ENCODE measurements around the gene CERT1. TPM values are rescaled to one million over a fixed set of nuclear protein-coding genes. Genes with fewer than 3 reads are reported as not detected.

CERT1 gene
- total RNA-seq, 1 experiment from 2014 or later, result 50.2 TPM

- no peaks in the 10 kb centered on the region; the same call in 1 of the 2 replicates for H3K4me1 ChIP-seq (ENCODE audit: insufficient read depth, low read length)
- no peak overlapping the region for H4K5ac ChIP-seq (ENCODE audit: insufficient read length, low read depth, low read length)
- H3K9me3 ChIP-seq (ENCODE audit: control insufficient read depth, low read depth, low read length), result no peaks in the 10 kb centered on the region
- no peak overlapping the region for H3K14ac ChIP-seq (ENCODE audit: insufficient read depth, low read length)
- H2AK5ac ChIP-seq (ENCODE audit: insufficient read length, low read length), result no peak overlapping the region
- H3K18ac ChIP-seq (ENCODE audit: insufficient read length, low read depth, low read length), result no peak overlapping the region
- DNase-seq, result no peak
- no peak overlapping the region for H3K4ac ChIP-seq (ENCODE audit: low read depth, low read length)
- no peak overlapping the region for H3T11ph ChIP-seq (ENCODE audit: low read length)
- no peak overlapping the region for H3K4me2 ChIP-seq (ENCODE audit: insufficient read depth, insufficient read length, low read length)
- H3K27me3 ChIP-seq (ENCODE audit: insufficient read depth, low read length), result no peaks in the 10 kb centered on the region
- no peak overlapping the region for H3K23ac ChIP-seq (ENCODE audit: insufficient read length, low read depth, low read length)
- no peak overlapping the region for H3K27ac Mint-ChIP-seq
- H3K36me3 Mint-ChIP-seq (ENCODE audit: insufficient read depth in 1 of 3, low read depth in 3 of 3), result peaks cover 0 to 30% (median 20%) of the 10 kb centered on the region in 3 experiments; a peak in 6 of 7 replicates
- no peak overlapping the region for H3K56ac ChIP-seq (ENCODE audit: insufficient read length, low read depth, low read length)
- H4K91ac ChIP-seq (ENCODE audit: insufficient read length, low read depth, low read length), result no peak overlapping the region
- no peak for TF ChIP-seq CTCF (conservative IDR thresholded peaks at IDR 0.05)
- H4K8ac ChIP-seq (replicated peaks; ENCODE audit: insufficient read length, low read depth, low read length), result no peak overlapping the region
- H3K4me3 Mint-ChIP-seq, result no peak overlapping the region
- no peak overlapping the region for H2BK20ac ChIP-seq (ENCODE audit: low read depth, low read length, poor library complexity, severe bottlenecking)
- no peak overlapping the region for H2AFZ ChIP-seq (ENCODE audit: low read length)
- no peak overlapping the region for H2BK120ac ChIP-seq (ENCODE audit: low read depth, low read length, poor library complexity, severe bottlenecking)
- H2BK15ac ChIP-seq (ENCODE audit: low read depth, low read length), result no peak overlapping the region
- H3K79me1 ChIP-seq (ENCODE audit: insufficient read depth, low read depth, low read length, poor library complexity, severe bottlenecking), result no peaks in the 10 kb centered on the region
- no peaks in the 10 kb centered on the region for H3K23me2 ChIP-seq (ENCODE audit: insufficient read length, low read depth, low read length, poor library complexity, severe bottlenecking)
- no peak overlapping the region for H3K27ac ChIP-seq (ENCODE audit: insufficient read length, low read depth, low read length)
- no peaks in the 10 kb centered on the region for H3K9me3 Mint-ChIP-seq
- H2BK5ac ChIP-seq (ENCODE audit: insufficient read length, low read length), result no peak overlapping the region
- H4K20me1 ChIP-seq (ENCODE audit: control insufficient read depth, insufficient read depth, insufficient read length), result no peaks in the 10 kb centered on the region
- no peaks in the 10 kb centered on the region for H3K79me2 ChIP-seq (ENCODE audit: insufficient read depth, low read length)
- H2BK12ac ChIP-seq (ENCODE audit: insufficient read length, low read depth, low read length), result no peak overlapping the region
- H3K4me1 Mint-ChIP-seq, result peaks cover 11 to 12% of the 10 kb centered on the region in 2 experiments
- WGBS (ENCODE audit: extremely low coverage, insufficient read length, low lambda C conversion rate), result no CpG with 5 or more reads among the region's 4 CpGs
- no peaks in the 10 kb centered on the region for H3K27me3 Mint-ChIP-seq (ENCODE audit: low read depth)
- no peak overlapping the region for H3K9ac ChIP-seq (ENCODE audit: extremely low read depth, insufficient read length, low read length)
These were observed 136.0 kb downstream of the CERT1 start for GRCh38 chr5:75375414-75375813.

Data from H9 (cell line).